BJ (cell line): Measurements from ENCODE around the gene NCLN. TPM values are rescaled to one million over a fixed set of nuclear protein-coding genes. Genes with fewer than 3 reads are reported as not detected.

Experiments
- CTCF ChIA-PET: fragments of 350-600 bp; formaldehyde crosslinking; extraction: SDS; loops from one replicate; lab custom pipeline; 2021; ENCODE audit warnings: antibody characterized with exemption, inconsistent platforms; lab: Yijun Ruan, JAX
- POLR2A ChIA-PET: fragments of 300-600 bp; sonication (Branson Sonifier 250); formaldehyde crosslinking; extraction: SDS; loops from one replicate; lab custom pipeline; 2021; ENCODE audit warnings: antibody characterized with exemption; lab: Charles Lee
- DNase-seq: peaks from one replicate; pipeline ENCODE4 v3.0.0-alpha.2; 2011; ENCODE audit warnings: low read depth
- H3K27me3 ChIP-seq: 2 replicates; pipeline ENCODE4 v1.6.0; 2011; ENCODE audit warnings: low read length; ENCODE audit not compliant: control insufficient read depth, insufficient read depth
- H3K36me3 ChIP-seq: 2 replicates; pipeline ENCODE4 v1.5.1; 2011; ENCODE audit warnings: low read length; ENCODE audit not compliant: control insufficient read depth, insufficient read depth
- H3K4me3 ChIP-seq: 2 replicates; pipeline ENCODE4 v1.5.1; 2011; ENCODE audit warnings: low read depth, mild to moderate bottlenecking, control low read depth, low read length
- CTCF ChIP-seq: IDR thresholded peaks from 2 replicates; pipeline ENCODE4 v1.5.1; 2011; ENCODE audit warnings: low read depth, mild to moderate bottlenecking, control low read depth, inconsistent platforms, low read length, moderate library complexity; ENCODE audit not compliant: insufficient read depth
- polyA plus RNA-seq: library from polyadenylated mRNA; depleted of rRNA; stranded (reverse); fragments of >200 nt; gene quantifications from 2 replicates; pipeline ENCODE4 v1.2.3, GENCODE V29; 2011

NCLN gene
- polyA plus RNA-seq, 1 experiment = 75.8 TPM

DNA sequence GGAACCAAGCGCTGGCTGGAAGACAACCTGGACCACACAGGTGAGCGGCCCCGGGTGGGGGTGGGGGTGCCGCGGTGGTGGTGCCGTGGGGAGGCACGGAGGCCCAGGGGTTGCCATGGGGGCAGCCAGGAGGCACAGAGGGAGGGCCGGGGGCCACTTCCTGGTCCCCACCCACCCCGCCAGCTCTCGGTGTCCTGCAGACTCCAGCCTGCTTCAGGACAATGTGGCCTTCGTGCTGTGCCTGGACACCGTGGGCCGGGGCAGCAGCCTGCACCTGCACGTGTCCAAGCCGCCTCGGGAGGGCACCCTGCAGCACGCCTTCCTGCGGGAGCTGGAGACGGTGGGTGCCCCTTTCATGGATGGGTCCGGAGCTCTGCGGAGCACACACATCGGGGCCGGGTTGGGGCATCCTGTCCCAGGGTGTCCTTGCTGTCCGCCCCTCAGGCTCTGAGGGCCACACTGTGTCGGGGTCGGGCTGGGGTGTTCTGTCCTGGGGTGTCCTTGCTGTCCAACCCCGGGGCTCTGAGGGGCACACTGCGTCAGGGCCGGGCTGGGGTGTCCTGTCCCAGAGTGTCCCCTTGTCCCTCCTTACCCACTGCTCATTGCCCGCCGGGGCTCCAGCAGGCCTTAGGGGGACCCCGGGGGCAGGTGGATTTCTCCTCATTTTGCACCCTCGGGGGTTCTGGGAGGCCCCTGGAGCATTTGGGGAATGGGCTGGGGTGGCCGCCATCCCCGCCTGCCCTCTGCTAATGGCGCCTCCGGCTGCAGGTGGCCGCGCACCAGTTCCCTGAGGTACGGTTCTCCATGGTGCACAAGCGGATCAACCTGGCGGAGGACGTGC is 18.3 kb downstream of the NCLN start:
- no peak for DNase-seq
- TF ChIP-seq CTCF = no peak
- Histone ChIP-seq H3K36me3 (peaks cover 23% of the 10 kb centered on the region), H3K4me3 (no peak overlapping the region), H3K27me3 (no peaks in the 10 kb centered on the region)
- ChIA-PET CTCF (interaction anchor here (3.0 kb wide), 1 partner anchor 253 kb away, joined by 13 read pairs; no protein-coding TSS in a partner anchor), POLR2A (no interaction called here)

DNA sequence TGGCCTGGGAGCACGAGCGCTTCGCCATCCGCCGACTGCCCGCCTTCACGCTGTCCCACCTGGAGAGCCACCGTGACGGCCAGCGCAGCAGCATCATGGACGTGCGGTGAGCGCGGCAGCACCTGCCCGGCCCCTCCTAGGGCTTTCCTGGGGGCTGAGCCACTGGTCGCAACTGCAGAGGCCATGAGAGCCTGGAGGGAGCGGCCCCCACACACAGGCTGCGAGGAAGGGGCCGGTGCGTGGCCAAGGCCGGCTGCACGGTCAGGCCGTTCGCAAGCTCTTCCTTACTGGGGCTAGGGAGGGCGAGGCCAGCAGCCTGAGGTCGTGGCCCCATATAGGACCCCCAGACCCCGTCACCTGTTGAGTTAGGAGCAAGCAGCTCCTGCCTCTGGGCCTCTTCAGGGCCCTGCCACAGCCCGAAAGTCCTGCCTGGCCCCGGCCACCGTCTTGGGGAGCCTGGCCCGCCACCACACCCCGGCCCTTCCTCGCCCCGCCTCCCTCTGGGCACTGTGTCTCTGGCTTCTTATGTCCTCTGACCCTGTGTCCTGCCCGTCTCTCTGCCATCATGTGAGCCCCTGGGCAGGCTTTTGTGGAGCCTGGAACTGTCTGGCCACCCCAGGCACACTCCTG is 19.0 kb downstream of the NCLN start:
- TF ChIP-seq CTCF = no peak
- ChIA-PET POLR2A (no interaction called here), CTCF (no interaction called here)
- peaks cover 23% of the 10 kb centered on the region for H3K36me3 ChIP-seq
- DNase-seq = no peak
- H3K4me3 ChIP-seq = no peak overlapping the region
- H3K27me3 ChIP-seq = no peaks in the 10 kb centered on the region

DNA sequence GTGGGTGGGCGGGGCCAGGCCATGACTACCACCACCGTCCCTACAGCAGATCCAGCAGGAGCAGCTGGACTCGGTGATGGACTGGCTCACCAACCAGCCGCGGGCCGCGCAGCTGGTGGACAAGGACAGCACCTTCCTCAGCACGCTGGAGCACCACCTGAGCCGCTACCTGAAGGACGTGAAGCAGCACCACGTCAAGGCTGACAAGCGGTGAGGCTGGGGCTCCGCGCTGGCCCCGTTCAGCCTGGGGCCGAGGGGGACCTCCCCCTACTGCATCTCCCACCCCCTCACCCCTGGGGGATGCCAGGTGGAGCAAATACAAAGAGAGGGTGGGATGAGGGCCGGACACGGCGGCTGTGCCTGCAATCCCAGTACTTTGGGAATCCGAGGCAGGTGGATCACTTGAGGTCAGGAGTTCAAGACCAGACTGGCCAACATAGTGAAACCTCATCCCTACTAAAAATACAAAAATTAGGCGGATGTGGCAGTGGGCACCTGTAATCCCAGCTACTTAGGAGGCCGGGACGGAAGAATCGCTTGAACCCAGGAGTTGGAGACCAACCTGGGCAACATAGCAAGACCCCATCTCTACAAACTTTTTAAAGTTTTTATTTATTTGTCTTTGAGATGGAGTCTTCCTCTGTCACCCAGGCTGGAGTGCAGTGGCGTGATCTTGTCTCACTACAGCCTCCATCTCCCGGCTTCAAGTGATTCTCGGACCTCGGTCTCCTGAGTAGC is 20.7 kb downstream of the NCLN start:
- no peak for DNase-seq
- POLR2A ChIA-PET = no interaction called here

GRCh38 chr19:3207461-3208242 is 21.9 kb downstream of the NCLN start:
- H3K36me3 ChIP-seq = peaks cover 21% of the 10 kb centered on the region
- DNase-seq = no peak
- CTCF ChIA-PET = interaction anchor here (0.9 to 1.5 kb wide), 2 partner anchors 16 to 257 kb away, joined by 3 read pairs; partner anchors contain the start of gene CELF5
- POLR2A ChIA-PET = no interaction called here
- H3K4me3 ChIP-seq = no peak overlapping the region
- TF ChIP-seq CTCF = no peak
- H3K27me3 ChIP-seq = no peaks in the 10 kb centered on the region

More for the DNA sequence above, 20.7 kb downstream of the NCLN start:
- no peaks in the 10 kb centered on the region for H3K27me3 ChIP-seq
- TF ChIP-seq CTCF = no peak
- CTCF ChIA-PET = no interaction called here
- H3K36me3 ChIP-seq = peaks cover 21% of the 10 kb centered on the region
- no peak overlapping the region for H3K4me3 ChIP-seq
